ENCODE measurements around the gene PLEKHA8. TPM values are rescaled to one million over a fixed set of nuclear protein-coding genes. Genes with fewer than 3 reads are reported as not detected.
A peak's percentile ranks its signal among the peaks of the same experiment; 100 is the strongest.

The PLEKHA8 gene
- total RNA-seq, 4 donors from 2014 or later = 6.6 to 16.4 (median 13.1) TPM

- WGBS, 2 donors (ENCODE audit: low coverage in 1 of 2) = 39 to 54% methylated on average over 1 of the region's 1 CpG
- in situ Hi-C loops (cut with MboI; ENCODE audit: low pct_ligation_motif_present in 1 of 4, low pct_unique_long_range_greater_than_20kb in 1 of 4, low sequenced_read_pairs in 3 of 4) (no loop called here), intact Hi-C loops (cut with DNase I; ENCODE audit: low total_unique reads) (no loop called here)
These were observed 7.7 kb upstream of the PLEKHA8 start for GRCh38 chr7:30020535-30020934.

GRCh38 chr7:30022991-30023390 lies 5.2 kb upstream of the PLEKHA8 start:
- DNase-seq = no peak
- Histone ChIP-seq H3K27ac (no peak overlapping the region), H3K4me3 (no peak overlapping the region), H3K27me3 (no peaks in the 10 kb centered on the region), H3K4me1 (peaks cover 0 to 41% (median 27%) of the 10 kb centered on the region in 4 donors), H3K36me3 (peaks cover 0 to 6% (median 2%) of the 10 kb centered on the region in 4 donors), H3K9me3 (no peaks in the 10 kb centered on the region)
- TF ChIP-seq EP300 (IDR thresholded peaks at IDR 0.05; ENCODE audit: low read depth) = no peak
- no peak for TF ChIP-seq POLR2A (IDR thresholded peaks at IDR 0.05)
- no peak for TF ChIP-seq POLR2AphosphoS5 (IDR thresholded peaks at IDR 0.05)
- no peak for TF ChIP-seq CTCF (IDR thresholded peaks at IDR 0.05)
- intact Hi-C loops (cut with DNase I; ENCODE audit: low total_unique reads) = no loop called here
- in situ Hi-C loops (cut with MboI; ENCODE audit: low pct_ligation_motif_present in 1 of 4, low pct_unique_long_range_greater_than_20kb in 1 of 4, low sequenced_read_pairs in 3 of 4) = no loop called here

More at GRCh38 chr7:30020535-30020934, 7.7 kb upstream of the PLEKHA8 start:
- Histone ChIP-seq H3K9me3 (no peaks in the 10 kb centered on the region), H3K4me3 (no peak overlapping the region), H3K36me3 (peaks cover 0 to 7% (median 2%) of the 10 kb centered on the region in 4 donors), H3K4me1 (peaks cover 0 to 28% (median 15%) of the 10 kb centered on the region in 4 donors), H3K27ac (no peak overlapping the region), H3K27me3 (no peaks in the 10 kb centered on the region)
- DNase-seq = no peak
- TF ChIP-seq EP300 (IDR thresholded peaks at IDR 0.05; ENCODE audit: low read depth) = no peak
- no peak for TF ChIP-seq POLR2AphosphoS5 (IDR thresholded peaks at IDR 0.05)

GRCh38 chr7:30023524-30023923 lies 4.7 kb upstream of the PLEKHA8 start:
- peaks cover 0 to 41% (median 27%) of the 10 kb centered on the region in 4 donors for H3K4me1 ChIP-seq
- in situ Hi-C loops (cut with MboI; ENCODE audit: low pct_ligation_motif_present in 1 of 4, low pct_unique_long_range_greater_than_20kb in 1 of 4, low sequenced_read_pairs in 3 of 4) = no loop called here
- intact Hi-C loops (cut with DNase I; ENCODE audit: low total_unique reads) = no loop called here
- 98% methylated on average over 6 of the region's 6 CpGs; no CpG with 5 or more reads in 1 of the 2 donors for WGBS, 2 donors (ENCODE audit: low coverage in 1 of 2)
- no peak overlapping the region for H3K4me3 ChIP-seq
- peaks cover 0 to under 1% (median under 1%) of the 10 kb centered on the region in 4 donors for H3K36me3 ChIP-seq
- no peaks in the 10 kb centered on the region for H3K9me3 ChIP-seq
- H3K27ac ChIP-seq = no peak overlapping the region
- no peak for DNase-seq
- no peaks in the 10 kb centered on the region for H3K27me3 ChIP-seq
- TF ChIP-seq POLR2AphosphoS5 (IDR thresholded peaks at IDR 0.05) (no peak), CTCF (IDR thresholded peaks at IDR 0.05) (no peak), POLR2A (IDR thresholded peaks at IDR 0.05) (no peak), EP300 (IDR thresholded peaks at IDR 0.05; ENCODE audit: low read depth) (no peak)

GRCh38 chr7:30026229-30027064 lies 1.8 kb upstream of the PLEKHA8 start, which contains the start of gene FKBP14:
FKBP14 (minus strand) TSS chr7:30026702; CDS start chr7:30026508, 194 bp downstream.
- in situ Hi-C loops (cut with MboI; ENCODE audit: low pct_ligation_motif_present in 1 of 4, low pct_unique_long_range_greater_than_20kb in 1 of 4, low sequenced_read_pairs in 3 of 4) (no loop called here), intact Hi-C loops (cut with DNase I; ENCODE audit: low total_unique reads) (no loop called here)
- no peaks in the 10 kb centered on the region for H3K9me3 ChIP-seq
- peak within 1 kb of the TSS; percentile 89 to 94 (median 93) for H3K4me3 ChIP-seq
- H3K36me3 ChIP-seq = no peaks in the 10 kb centered on the region
- peaks cover 0 to 47% (median 36%) of the 10 kb centered on the region in 4 donors for H3K4me1 ChIP-seq
- TF ChIP-seq CTCF (IDR thresholded peaks at IDR 0.05) (no peak), POLR2A (IDR thresholded peaks at IDR 0.05) (peak; percentile 32), POLR2AphosphoS5 (IDR thresholded peaks at IDR 0.05) (peak; percentile 54 to 68 (median 64)), EP300 (IDR thresholded peaks at IDR 0.05; ENCODE audit: low read depth) (no peak)
- DNase-seq = peak; percentile 97
- no peaks in the 10 kb centered on the region for H3K27me3 ChIP-seq
- WGBS, 2 donors (ENCODE audit: low coverage in 1 of 2) = 0 to 1% methylated on average over 11 to 35 of the region's 35 CpGs
- peak within 1 kb of the TSS; percentile 92 to 96 (median 96) for H3K27ac ChIP-seq

All from transverse colon (tissue), 4 donors.